ENCODE measurements around the gene CD207.

DNA sequence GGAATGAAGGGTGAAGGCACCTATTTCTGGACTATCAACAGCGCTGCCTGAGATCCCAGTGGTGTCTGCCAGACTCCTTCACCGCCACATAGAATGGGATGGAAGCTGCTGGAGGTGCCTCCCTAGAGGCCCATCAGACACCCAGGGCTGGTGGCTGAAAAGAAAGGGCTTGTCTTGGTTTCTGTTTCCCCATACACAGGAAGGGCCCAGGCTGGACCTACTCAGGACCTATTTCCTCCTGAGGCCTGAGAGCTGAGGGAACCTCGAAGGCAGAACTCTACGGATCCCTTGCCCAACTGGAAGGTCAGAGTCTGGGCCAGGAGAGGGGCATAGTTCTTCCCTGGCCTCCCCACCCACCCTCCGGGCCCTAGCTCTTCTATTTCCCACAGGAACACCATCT lies 12.4 kb downstream of the CD207 start:
- TF ChIP-seq, protein P1, sequence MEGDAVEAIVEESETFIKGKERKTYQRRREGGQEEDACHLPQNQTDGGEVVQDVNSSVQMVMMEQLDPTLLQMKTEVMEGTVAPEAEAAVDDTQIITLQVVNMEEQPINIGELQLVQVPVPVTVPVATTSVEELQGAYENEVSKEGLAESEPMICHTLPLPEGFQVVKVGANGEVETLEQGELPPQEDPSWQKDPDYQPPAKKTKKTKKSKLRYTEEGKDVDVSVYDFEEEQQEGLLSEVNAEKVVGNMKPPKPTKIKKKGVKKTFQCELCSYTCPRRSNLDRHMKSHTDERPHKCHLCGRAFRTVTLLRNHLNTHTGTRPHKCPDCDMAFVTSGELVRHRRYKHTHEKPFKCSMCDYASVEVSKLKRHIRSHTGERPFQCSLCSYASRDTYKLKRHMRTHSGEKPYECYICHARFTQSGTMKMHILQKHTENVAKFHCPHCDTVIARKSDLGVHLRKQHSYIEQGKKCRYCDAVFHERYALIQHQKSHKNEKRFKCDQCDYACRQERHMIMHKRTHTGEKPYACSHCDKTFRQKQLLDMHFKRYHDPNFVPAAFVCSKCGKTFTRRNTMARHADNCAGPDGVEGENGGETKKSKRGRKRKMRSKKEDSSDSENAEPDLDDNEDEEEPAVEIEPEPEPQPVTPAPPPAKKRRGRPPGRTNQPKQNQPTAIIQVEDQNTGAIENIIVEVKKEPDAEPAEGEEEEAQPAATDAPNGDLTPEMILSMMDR (IDR thresholded peaks at IDR 0.05): no peak
- TF ChIP-seq EZH2 (IDR thresholded peaks at IDR 0.05): no peak
